Measurements from ENCODE around the gene ST14.

DNA sequence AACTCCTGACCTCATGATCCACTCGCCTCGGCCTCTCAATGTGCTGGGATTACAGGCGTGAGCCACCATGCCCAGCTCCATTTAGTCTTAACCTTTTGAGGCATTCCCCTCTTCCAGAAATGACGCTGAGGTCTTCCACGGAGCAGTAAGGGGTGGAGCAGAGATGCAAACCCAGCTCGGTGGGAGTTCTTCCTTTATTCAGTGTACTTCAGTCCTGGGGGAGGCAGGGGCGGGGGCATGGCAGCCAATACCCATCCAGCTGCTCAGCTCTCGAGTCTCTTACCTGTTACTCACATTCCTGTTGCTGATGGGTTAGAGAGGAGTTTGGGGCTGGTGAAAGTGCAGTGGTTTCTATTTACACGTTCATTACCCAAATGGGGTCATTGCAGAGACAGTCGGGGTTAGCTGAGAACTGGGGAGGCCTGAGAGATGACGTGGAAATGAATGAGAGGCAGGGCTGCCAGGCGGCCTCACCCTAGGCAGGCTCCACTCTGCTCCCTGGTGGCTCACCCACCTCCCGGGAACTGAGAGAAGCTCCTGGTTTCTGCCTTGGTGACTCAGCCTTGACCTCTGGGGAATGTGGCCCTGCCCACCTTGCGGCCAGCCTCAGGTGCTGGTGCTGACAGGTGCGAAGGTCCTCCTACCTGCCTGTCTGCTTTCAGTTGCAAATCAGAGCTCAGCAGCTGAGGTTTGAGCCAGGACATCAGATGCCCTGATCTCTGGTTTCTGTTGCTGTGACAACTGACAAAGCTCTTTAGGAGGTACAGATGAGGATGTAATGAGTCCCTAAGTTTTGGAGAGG lies 13.4 kb upstream of the ST14 start:
- no peak for TF ChIP-seq POLR2AphosphoS5 (IDR thresholded peaks at IDR 0.05; ENCODE audit: low read depth, low read length)
- TF ChIP-seq TAF1 (IDR thresholded peaks at IDR 0.05; ENCODE audit: borderline replicate concordance, insufficient read depth, low read length) = no peak
- TF ChIP-seq, protein P1, sequence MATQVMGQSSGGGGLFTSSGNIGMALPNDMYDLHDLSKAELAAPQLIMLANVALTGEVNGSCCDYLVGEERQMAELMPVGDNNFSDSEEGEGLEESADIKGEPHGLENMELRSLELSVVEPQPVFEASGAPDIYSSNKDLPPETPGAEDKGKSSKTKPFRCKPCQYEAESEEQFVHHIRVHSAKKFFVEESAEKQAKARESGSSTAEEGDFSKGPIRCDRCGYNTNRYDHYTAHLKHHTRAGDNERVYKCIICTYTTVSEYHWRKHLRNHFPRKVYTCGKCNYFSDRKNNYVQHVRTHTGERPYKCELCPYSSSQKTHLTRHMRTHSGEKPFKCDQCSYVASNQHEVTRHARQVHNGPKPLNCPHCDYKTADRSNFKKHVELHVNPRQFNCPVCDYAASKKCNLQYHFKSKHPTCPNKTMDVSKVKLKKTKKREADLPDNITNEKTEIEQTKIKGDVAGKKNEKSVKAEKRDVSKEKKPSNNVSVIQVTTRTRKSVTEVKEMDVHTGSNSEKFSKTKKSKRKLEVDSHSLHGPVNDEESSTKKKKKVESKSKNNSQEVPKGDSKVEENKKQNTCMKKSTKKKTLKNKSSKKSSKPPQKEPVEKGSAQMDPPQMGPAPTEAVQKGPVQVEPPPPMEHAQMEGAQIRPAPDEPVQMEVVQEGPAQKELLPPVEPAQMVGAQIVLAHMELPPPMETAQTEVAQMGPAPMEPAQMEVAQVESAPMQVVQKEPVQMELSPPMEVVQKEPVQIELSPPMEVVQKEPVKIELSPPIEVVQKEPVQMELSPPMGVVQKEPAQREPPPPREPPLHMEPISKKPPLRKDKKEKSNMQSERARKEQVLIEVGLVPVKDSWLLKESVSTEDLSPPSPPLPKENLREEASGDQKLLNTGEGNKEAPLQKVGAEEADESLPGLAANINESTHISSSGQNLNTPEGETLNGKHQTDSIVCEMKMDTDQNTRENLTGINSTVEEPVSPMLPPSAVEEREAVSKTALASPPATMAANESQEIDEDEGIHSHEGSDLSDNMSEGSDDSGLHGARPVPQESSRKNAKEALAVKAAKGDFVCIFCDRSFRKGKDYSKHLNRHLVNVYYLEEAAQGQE (IDR thresholded peaks at IDR 0.05; ENCODE audit: insufficient read depth in 1 of 2, low read depth in 2 of 2, low read length in 2 of 2) = no peak
- no peak for TF ChIP-seq SIN3A (IDR thresholded peaks at IDR 0.05; ENCODE audit: borderline replicate concordance, insufficient read depth, low read length)
